ENCODE data around the gene ZNF521.
"Not testable (repeated sequence)": the region's sequence is repeated elsewhere in the genome, so short reads cannot be mapped to it uniquely, and the experiment has no call there.

ZNF521 gene

GRCh38 chr18:25287106-25287505 is 64.9 kb downstream of the ZNF521 start:
- no peak for DNase-seq

GRCh38 chr18:25284861-25285550 is 67.0 kb downstream of the ZNF521 start:
- peak; percentile 85 for DNase-seq

- peak; percentile 77 for DNase-seq
Measured at GRCh38 chr18:25284281-25284680, 67.7 kb downstream of the ZNF521 start.

GRCh38 chr18:25283781-25284180 is 68.2 kb downstream of the ZNF521 start:
- peak; percentile 77 for DNase-seq

GRCh38 chr18:25282896-25283703 is 68.9 kb downstream of the ZNF521 start:
- peak; percentile 73 for DNase-seq

- peak; percentile 33 for DNase-seq
Measured at GRCh38 chr18:25282282-25282681, 69.7 kb downstream of the ZNF521 start.

GRCh38 chr18:25281556-25281955 is 70.4 kb downstream of the ZNF521 start:
- no peak for DNase-seq

- DNase-seq = no peak
Measured at GRCh38 chr18:25279961-25280360, 72.0 kb downstream of the ZNF521 start.

GRCh38 chr18:25279556-25279955 is 72.4 kb downstream of the ZNF521 start:
- no peak for DNase-seq

GRCh38 chr18:25279133-25279532 is 72.8 kb downstream of the ZNF521 start:
- peak; percentile 41 for DNase-seq

GRCh38 chr18:25278394-25278793 is 73.6 kb downstream of the ZNF521 start:
- DNase-seq = peak; percentile 88

GRCh38 chr18:25275412-25276001 is 76.5 kb downstream of the ZNF521 start:
- no peak for DNase-seq

- DNase-seq = no peak
Measured at GRCh38 chr18:25274926-25275325, 77.0 kb downstream of the ZNF521 start.

- not testable (repeated sequence) for DNase-seq
Measured at GRCh38 chr18:25266931-25267527, 84.9 kb downstream of the ZNF521 start.

- DNase-seq = no peak
Measured at GRCh38 chr18:25262920-25263319, 89.0 kb downstream of the ZNF521 start.

GRCh38 chr18:25261768-25262167 is 90.2 kb downstream of the ZNF521 start:
- no peak for DNase-seq

GRCh38 chr18:25256439-25256838 is 95.5 kb downstream of the ZNF521 start:
- DNase-seq = no peak

GRCh38 chr18:25253779-25254178 is 98.2 kb downstream of the ZNF521 start:
- DNase-seq = no peak

GRCh38 chr18:25253136-25253535 is 98.8 kb downstream of the ZNF521 start:
- DNase-seq = no peak

GRCh38 chr18:25251068-25251467 is 100.9 kb downstream of the ZNF521 start:
- DNase-seq = no peak

- DNase-seq = no peak
Measured at GRCh38 chr18:25250474-25250851, 101.5 kb downstream of the ZNF521 start.

- no peak for DNase-seq
Measured at GRCh38 chr18:25248755-25249154, 103.2 kb downstream of the ZNF521 start.

- DNase-seq = no peak
Measured at GRCh38 chr18:25247725-25248124, 104.2 kb downstream of the ZNF521 start.

Measured in DMS79 treated with DMSO at 0.1 percent for 48 hours (cell line).